IPS-18c (cell line): ENCODE measurements around the gene KCP.

Experiments used
- H3K4me3 ChIP-seq: 2 replicates; pipeline ENCODE4 v1.7.0; 2013; ENCODE audit warnings: low read depth, mild to moderate bottlenecking, low read length, moderate library complexity; ENCODE audit not compliant: insufficient read depth
- H3K9me3 ChIP-seq: one replicate; pipeline ENCODE4 v1.6.1; 2013; ENCODE audit warnings: mild to moderate bottlenecking, low read length, moderate library complexity; ENCODE audit not compliant: control insufficient read depth, insufficient read depth

KCP gene

DNA sequence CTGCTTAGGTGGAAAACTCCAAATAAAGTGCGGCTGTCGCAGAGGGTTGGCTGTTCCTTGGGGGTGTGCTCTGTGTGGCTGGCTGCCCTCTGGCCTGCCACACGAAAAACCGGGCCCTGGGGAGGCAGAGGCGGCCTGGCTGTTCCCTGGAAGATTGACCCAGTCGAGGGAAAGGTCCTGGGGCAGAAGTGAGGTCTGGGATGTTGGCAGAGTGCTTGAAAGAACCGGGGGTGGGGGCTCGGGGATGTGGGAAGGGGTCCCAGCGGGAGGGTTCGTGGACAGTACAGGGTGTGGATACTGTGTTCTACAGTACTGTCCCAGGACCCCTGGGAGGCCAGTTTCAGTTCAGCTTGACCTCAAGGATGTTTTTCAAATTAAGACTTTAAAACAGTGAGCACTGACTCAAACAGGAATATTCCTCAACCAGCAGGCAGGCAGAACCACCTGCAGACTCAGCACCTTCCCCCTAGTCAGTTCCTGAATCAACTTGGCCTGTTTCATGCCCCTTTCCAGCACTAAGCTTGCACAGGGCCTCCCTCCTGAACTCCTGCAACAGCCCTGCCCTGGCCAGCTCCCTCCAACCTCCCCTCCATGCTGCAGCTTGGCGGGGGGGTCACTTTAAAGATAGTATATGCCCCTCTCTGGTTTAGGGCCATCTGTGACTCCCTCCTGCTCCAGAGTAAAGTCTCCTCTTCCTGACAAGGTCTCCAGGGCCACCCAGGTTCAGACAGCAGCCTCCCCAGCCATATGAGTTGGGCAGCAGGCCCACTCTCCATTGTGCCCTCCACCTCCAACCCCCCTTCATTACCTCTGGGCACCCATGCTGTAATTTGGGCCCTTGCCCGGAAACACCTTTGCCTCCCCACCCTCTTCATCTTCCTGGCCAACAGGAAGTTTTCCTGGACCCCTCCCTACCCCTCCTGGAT, 51.0 kb downstream of the KCP start:
- peaks cover under 1% of the 10 kb centered on the region for H3K9me3 ChIP-seq
- no peak overlapping the region for H3K4me3 ChIP-seq

DNA sequence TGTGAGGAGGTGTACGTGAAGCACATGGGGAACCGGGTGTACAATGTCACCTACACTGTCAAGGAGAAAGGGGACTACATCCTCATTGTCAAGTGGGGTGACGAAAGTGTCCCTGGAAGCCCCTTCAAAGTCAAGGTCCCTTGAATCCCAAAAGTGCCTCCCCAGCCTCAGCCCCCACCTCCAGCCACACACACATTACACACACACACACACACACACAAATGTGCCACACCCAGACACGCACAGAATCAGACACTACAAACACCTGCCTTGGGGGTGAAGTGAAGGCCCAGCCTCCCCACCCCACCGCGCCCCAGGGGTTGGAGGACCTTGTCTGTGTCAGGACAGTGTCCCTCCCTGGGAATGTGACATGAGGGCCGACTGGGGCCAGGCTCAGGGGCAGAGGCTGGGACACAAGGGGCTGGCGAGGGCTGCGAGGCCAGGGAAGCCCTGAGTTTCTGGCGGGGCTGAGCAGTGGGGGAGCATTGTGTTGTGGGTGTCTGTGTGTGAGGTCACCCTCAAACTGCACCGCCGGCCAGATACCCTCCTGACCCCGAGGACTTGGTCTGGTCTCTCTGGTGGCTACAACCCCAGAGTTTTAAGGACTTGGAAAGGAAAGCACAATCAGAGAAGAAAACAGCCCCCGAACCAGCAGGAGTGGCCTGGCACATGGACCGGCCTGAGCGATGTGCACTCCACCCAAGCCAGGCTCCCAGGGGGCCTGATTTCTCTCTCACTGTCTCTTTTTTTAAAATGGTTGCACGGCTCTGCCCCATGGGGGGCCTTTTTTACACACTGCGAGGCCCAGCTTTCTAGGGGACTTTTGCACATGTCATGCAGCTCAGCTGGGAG, 51.9 kb downstream of the KCP start:
- peaks cover 2% of the 10 kb centered on the region for H3K9me3 ChIP-seq
- H3K4me3 ChIP-seq: no peak overlapping the region

DNA sequence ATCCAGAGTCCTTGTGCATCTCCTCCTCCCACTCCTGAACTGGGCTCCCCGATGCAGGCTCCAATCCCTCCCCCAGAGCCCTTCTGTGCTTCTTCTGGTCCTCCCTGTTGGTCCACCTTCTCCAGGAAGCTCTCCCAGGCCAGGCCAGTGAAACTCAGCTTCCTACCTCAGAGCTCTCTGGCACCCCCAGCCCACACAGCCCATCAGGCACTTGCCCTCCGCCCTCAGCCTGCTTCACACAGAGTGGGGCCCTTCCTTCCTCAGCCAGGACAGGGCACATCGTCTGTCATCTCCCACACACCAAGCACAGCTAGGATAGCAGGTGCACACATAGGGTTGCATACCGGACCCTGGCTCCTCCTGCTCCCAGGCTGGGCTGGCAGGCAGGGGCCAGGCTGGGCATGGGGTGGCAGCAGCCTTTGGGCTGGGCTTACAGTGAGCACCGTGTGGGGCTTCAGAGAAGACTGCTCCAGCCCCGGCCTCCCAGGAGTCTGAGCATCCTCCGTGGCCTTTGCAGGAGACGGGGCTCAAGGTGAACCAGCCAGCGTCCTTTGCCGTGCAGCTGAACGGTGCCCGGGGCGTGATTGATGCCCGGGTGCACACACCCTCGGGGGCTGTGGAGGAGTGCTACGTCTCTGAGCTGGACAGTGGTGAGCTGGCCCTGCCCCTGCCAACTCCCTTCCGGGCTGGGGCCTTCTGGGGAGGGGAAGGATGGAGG, 54.3 kb downstream of the KCP start:
- H3K9me3 ChIP-seq: peaks cover 2% of the 10 kb centered on the region
- no peak overlapping the region for H3K4me3 ChIP-seq

DNA sequence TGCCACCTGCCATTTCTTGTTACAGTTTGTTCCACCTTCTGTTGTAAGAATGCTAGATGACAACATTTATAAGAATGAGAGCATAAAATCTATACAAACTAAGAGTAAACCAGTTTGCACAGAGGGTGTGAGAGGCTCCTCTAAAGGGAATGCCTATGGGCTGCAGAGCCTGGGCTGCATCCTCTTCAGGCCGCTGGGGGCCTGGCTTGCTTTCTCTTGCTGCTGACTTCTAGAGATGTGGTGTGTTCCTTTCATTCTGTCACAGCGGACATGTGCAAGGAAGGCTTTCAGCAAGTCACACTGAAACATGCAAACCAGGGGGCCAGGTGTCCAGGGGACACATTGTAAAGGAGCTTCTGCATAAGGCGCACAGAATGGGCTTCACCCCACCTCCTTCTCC, 55.0 kb downstream of the KCP start:
- Histone ChIP-seq H3K4me3 (no peak overlapping the region), H3K9me3 (peaks cover 2% of the 10 kb centered on the region)

DNA sequence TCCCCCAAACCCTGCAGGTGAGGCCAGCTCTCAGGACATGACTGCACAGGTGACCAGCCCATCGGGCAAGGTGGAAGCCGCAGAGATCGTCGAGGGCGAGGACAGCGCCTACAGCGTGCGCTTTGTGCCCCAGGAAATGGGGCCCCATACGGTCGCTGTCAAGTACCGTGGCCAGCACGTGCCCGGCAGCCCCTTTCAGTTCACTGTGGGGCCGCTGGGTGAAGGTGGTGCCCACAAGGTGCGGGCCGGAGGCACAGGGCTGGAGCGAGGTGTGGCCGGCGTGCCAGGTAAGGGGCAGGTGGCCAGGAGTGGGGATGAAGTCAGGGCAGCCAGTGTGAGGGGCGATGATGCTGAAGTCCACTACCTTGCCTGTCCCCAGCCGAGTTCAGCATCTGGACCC, 56.1 kb downstream of the KCP start:
- peaks cover 2% of the 10 kb centered on the region for H3K9me3 ChIP-seq
- no peak overlapping the region for H3K4me3 ChIP-seq

DNA sequence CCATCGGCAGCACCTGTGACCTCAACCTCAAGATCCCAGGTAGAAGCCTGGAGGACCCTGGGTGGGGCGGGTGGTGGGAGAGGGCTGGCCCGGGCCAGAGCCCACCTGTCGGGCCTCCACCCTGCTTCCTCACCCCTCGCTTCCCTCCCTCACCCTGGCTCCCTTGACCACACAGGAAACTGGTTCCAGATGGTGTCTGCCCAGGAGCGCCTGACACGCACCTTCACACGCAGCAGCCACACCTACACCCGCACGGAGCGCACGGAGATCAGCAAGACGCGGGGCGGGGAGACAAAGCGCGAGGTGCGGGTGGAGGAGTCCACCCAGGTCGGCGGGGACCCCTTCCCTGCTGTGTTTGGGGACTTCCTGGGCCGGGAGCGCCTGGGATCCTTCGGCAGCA, 56.7 kb downstream of the KCP start:
- H3K9me3 ChIP-seq: peaks cover 2% of the 10 kb centered on the region
- no peak overlapping the region for H3K4me3 ChIP-seq

DNA sequence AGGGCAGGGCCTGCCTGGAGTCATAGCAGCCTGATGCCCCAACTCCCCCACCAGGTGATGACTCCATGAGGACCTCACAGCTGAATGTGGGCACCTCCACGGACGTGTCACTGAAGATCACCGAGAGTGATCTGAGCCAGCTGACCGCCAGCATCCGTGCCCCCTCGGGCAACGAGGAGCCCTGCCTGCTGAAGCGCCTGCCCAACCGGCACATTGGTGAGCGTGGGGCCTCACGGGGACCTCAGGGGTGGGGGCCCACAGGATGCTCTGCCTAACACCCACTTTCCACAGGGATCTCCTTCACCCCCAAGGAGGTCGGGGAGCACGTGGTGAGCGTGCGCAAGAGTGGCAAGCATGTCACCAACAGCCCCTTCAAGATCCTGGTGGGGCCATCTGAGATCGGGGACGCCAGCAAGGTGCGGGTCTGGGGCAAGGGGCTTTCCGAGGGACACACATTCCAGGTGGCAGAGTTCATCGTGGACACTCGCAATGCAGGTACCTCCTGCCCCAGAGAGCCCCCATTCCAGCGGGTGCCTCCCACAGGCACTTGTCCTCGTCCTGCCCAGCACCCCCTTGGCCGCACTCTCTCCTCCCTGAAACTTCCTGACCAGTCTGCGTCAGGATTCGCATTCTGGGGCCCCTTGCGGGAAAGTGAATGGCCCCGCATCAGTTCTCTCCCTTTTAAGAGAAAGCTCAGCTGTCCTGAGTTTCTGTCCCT, 57.8 kb downstream of the KCP start:
- peaks cover 2% of the 10 kb centered on the region for H3K9me3 ChIP-seq
- H3K4me3 ChIP-seq: no peak overlapping the region

DNA sequence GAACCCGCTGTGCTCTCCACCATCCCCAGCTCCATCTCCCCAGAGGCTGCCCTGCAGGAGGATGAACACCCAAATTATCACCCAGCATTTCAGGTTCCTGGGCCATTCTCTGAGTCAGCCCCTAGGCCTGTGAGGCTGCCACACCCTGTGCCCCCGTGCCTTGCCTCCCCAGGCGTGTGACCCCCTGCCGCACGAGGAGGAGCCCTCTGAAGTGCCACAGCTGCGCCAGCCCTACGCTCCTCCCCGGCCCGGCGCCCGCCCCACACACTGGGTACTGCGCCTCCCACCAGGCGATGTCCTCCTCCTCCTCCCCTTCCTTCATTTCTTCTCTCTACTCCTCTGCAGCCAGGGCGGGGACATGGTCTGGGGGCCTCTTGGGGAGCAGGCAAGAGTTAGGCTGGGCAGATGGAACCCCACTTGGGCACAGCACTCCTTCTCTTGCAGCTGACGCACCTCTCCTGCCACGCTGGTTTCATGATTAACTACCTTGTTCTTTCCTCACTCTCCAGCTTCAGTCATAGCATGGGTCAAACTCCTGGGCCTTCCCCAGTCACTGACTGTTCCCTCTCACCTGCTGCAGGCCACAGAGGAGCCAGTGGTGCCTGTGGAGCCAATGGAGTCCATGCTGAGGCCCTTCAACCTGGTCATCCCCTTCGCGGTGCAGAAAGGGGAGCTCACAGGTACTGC, 60.6 kb downstream of the KCP start:
- peaks cover 2% of the 10 kb centered on the region for H3K9me3 ChIP-seq

DNA sequence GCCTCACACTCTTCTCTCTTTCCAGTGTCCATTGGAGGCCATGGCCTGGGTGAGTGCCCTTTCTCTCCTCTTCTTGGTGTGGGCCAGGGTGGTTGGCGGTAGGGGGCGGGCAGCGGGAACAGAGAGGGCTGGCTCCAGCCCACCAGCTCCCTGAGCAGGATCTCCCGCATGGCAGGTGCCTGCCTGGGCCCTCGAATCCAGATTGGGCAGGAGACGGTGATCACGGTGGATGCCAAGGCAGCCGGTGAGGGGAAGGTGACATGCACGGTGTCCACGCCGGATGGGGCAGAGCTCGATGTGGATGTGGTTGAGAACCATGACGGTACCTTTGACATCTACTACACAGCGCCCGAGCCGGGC, 61.4 kb downstream of the KCP start:
- H3K9me3 ChIP-seq: no peaks in the 10 kb centered on the region
- no peak overlapping the region for H3K4me3 ChIP-seq

More for the DNA sequence above, 60.6 kb downstream of the KCP start:
- H3K4me3 ChIP-seq: no peak overlapping the region

DNA sequence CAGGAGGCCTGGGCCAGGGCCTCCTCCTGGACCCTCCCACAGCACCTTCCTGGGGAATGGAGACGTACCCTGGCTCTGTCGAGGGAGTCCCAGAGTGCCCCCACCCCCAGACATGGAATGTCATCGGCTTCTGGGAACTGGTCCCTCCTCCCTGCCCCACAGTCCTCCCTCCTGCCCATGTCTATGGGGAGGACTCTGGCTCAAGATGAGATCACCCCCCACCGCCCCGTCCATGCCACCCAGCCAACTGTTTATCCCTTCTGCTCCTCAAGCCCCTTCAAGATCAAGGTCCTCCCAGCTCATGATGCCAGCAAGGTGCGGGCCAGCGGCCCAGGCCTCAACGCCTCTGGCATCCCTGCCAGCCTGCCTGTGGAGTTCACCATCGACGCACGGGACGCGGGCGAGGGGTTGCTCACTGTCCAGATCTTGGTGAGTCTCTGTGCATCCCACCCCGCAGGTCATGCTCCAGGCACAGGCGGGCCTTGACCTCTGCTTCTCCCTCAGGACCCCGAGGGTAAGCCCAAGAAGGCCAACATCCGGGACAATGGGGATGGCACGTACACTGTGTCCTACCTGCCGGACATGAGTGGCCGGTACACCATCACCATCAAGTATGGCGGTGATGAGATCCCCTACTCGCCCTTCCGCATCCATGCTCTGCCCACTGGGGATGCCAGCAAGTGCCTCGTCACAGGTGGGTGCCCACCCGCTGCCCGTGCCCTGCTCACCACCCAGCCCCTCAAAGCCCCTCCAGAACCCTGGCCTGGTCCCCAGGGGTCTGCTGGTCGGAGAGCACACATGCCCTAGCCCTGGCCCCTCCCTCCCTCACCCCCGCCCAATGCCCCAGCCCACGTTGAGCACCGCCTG, 62.0 kb downstream of the KCP start:
- Histone ChIP-seq H3K4me3 (no peak overlapping the region), H3K9me3 (no peaks in the 10 kb centered on the region)

DNA sequence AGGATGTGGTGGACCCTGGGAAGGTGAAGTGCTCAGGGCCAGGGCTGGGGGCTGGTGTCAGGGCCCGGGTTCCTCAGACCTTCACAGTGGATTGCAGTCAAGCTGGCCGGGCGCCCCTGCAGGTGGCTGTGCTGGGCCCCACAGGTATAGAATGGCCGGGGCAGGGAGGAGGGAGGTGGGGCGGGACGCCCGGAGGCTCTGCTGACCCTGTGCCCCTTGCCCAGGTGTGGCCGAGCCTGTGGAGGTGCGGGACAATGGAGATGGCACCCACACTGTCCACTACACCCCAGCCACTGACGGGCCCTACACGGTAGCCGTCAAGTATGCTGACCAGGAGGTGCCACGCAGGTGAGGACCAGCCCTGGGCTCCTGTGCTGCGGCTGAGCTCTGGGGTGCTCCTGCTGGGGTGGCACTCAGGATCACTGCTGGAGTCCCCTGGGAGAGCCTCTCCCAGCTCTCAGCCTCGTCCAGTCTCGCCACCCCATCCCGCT, 62.7 kb downstream of the KCP start:
- H3K4me3 ChIP-seq: no peak overlapping the region

DNA sequence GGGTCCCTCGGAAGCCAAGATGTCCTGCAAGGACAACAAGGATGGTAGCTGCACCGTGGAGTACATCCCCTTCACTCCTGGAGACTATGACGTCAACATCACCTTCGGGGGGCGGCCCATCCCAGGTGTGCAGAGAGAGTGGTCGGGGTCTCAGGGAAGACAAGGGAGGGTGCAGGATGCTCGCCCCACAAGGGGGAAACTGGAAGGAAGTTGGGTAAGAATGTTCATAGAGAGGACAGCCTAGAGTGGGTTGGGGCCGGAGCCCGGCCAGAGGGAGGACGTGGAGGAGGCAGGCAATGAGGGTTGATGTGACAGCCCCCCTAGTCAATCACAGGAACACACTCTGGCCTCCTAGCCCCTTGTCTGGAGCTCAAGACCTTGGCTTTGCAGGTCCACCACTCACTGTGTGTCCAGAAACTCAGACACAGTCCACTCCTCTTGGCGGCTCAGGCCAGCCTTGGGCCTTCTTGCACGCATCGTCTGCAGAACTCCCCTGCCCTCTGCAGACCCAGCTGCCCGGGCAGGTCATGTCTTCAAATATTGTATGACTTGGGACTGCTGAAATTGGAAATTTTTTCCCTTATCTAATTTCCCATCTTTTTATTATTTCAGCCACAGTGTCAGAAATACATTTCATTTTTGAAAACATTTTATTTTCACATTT, 63.6 kb downstream of the KCP start:
- Histone ChIP-seq H3K9me3 (no peaks in the 10 kb centered on the region), H3K4me3 (no peak overlapping the region)

More for the DNA sequence above, 62.7 kb downstream of the KCP start:
- no peaks in the 10 kb centered on the region for H3K9me3 ChIP-seq

DNA sequence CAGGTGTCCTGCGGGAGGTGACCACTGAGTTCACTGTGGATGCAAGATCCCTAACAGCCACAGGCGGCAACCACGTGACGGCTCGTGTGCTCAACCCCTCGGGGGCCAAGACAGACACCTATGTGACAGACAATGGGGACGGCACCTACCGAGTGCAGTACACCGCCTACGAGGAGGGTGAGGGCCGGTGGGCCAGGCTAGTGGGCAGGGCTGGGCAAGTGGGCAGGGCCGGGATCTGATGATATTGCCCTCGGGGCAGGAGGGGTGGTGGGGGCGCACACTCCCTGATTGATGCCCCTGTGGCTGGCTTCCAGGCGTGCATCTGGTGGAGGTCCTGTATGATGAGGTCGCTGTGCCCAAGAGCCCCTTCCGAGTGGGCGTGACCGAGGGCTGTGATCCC, 64.5 kb downstream of the KCP start:
- Histone ChIP-seq H3K4me3 (no peak overlapping the region), H3K9me3 (no peaks in the 10 kb centered on the region)

DNA sequence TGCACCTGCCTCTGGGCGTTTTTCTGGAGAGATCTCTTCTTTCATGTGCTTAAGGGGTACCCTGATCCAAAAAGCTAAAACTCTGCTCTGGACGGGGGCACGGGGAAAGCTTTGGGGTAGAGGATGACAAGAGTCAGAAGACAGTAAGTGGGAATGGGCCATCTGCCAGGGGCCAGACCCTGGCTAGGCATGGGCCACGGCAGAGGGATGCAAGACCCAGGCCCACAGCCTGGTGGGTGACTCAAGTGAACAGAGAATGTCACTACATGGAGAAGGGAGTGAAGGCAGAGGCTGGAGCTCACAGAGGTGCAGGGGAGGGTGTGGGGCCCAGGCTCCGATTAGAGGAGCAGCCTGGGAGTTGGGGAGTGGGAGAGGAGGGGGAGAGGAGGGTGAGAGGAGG, 65.0 kb downstream of the KCP start:
- no peak overlapping the region for H3K4me3 ChIP-seq
- no peaks in the 10 kb centered on the region for H3K9me3 ChIP-seq

DNA sequence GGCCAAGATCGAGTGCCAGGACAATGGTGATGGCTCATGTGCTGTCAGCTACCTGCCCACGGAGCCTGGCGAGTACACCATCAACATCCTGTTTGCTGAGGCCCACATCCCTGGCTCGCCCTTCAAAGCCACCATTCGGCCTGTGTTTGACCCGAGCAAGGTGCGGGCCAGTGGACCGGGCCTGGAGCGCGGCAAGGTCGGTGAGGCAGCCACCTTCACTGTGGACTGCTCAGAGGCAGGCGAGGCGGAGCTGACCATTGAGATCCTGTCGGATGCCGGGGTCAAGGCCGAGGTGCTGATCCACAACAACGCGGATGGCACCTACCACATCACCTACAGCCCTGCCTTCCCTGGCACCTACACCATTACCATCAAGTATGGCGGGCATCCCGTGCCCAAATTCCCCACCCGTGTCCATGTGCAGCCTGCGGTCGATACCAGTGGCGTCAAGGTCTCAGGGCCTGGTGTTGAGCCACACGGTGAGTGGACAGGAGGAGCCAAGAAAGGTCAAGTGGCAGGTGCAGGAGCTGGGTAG, 65.7 kb downstream of the KCP start:
- Histone ChIP-seq H3K4me3 (no peak overlapping the region), H3K9me3 (no peaks in the 10 kb centered on the region)
